Calu3 (cell line): ENCODE measurements around the gene MAN2A1. TPM values are rescaled to one million over a fixed set of nuclear protein-coding genes. Genes with fewer than 3 reads are reported as not detected.

Experiments
- BruUV-seq: library from RNA; stranded (reverse); fragments of 400-500 nt; replicated peaks from 2 replicates; lab custom pipeline; 2021; lab: Mats Ljungman, UMichigan
- CTCF ChIA-PET: fragments of 300-600 bp; sonication (Branson Sonifier 250); formaldehyde crosslinking; loops from one replicate; lab custom pipeline; 2022; ENCODE audit warnings: antibody characterized with exemption; lab: Charles Lee
- DNase-seq: peaks from one replicate; pipeline ENCODE4 v3.0.0; 2022
- H3K27ac Mint-ChIP-seq: one replicate; pipeline ENCODE4 v1.8.0; 2022; ENCODE audit warnings: mixed read lengths; ENCODE audit not compliant: unreplicated experiment
- H3K27me3 Mint-ChIP-seq: one replicate; pipeline ENCODE4 v1.8.0; 2022; ENCODE audit warnings: mixed read lengths; ENCODE audit not compliant: unreplicated experiment
- H3K36me3 Mint-ChIP-seq: one replicate; pipeline ENCODE4 v1.8.0; 2022; ENCODE audit warnings: mild to moderate bottlenecking, moderate library complexity, mixed read lengths; ENCODE audit not compliant: insufficient read depth, unreplicated experiment
- H3K4me1 Mint-ChIP-seq: one replicate; pipeline ENCODE4 v1.8.0; 2022; ENCODE audit warnings: mild to moderate bottlenecking, low read depth, mixed read lengths; ENCODE audit not compliant: unreplicated experiment
- H3K4me3 Mint-ChIP-seq: one replicate; pipeline ENCODE4 v1.8.0; 2022; ENCODE audit warnings: mild to moderate bottlenecking, low read depth, moderate library complexity, mixed read lengths; ENCODE audit not compliant: unreplicated experiment
- H3K9me3 Mint-ChIP-seq: one replicate; pipeline ENCODE4 v1.8.0; 2022; ENCODE audit warnings: low read depth, mixed read lengths; ENCODE audit not compliant: unreplicated experiment
- CTCF ChIP-seq: fragments of 200-600 bp; IDR thresholded peaks from one replicate; pipeline ENCODE4 v1.8.0; 2022; ENCODE audit warnings: antibody characterized with exemption; ENCODE audit not compliant: unreplicated experiment
- intact Hi-C: fragments of 100-400 bp; cut with micrococcal nuclease; formaldehyde crosslinking; loops from one replicate; pipeline ENCODE4 v1.10.0; 2022; ENCODE audit not compliant: unreplicated experiment
- total RNA-seq: library from RNA; stranded (reverse); gene quantifications from 2 replicates; pipeline ENCODE4 v1.2.3, GENCODE V29; 2022

The MAN2A1 gene
- total RNA-seq, 1 experiment from 2014 or later, result 76.3 TPM

- DNase-seq, result no peak
- Mint-ChIP-seq H3K4me3 (no peak overlapping the region), H3K27me3 (no peaks in the 10 kb centered on the region), H3K36me3 (no peaks in the 10 kb centered on the region), H3K27ac (no peak overlapping the region), H3K9me3 (peaks cover 6% of the 10 kb centered on the region), H3K4me1 (no peaks in the 10 kb centered on the region)
- no TSS peak for BruUV-seq
- intact Hi-C loops, result no loop called here
- CTCF ChIA-PET, result no interaction called here
- no peak for TF ChIP-seq CTCF
These were observed 226.9 kb downstream of the MAN2A1 start for GRCh38 chr5:109916481-109917153.
